ENCODE data around the gene RXFP2. TPM values are rescaled to one million over a fixed set of nuclear protein-coding genes. Genes with fewer than 3 reads are reported as not detected.

The RXFP2 gene
- total and polyA plus RNA-seq, 9 of the 15 experiments (the other 6 are each of a cell fraction or from before 2014, with no cell fraction given): not detected

DNA sequence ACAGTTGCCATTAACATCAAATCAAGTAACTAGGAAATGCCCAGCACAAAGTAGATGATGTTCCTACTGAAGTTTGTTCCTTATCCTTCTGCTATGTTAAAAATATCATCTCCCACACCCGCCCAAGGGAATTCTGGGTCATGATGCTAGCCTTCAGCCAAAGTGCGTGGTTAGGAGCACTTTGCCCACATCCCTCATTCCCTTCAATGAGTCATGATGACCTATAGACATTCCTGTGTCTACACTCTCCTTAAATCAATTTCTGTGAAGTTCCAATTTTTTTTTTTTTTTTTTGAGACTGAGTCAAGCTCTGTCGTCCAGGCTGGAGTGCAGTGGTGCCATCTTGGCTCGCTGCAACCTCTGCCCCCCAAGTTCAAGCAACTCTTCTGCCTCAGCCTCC, 17.0 kb downstream of the RXFP2 start:
- POLR2A ChIA-PET: no interaction called here
- WGBS (ENCODE audit: insufficient coverage, low coverage, missing lambda C conversion rate): 0% methylated on average over 2 of the region's 4 CpGs
- in situ Hi-C loops (cut with MboI): no loop called here
- no peak for TF ChIP-seq RBFOX2 (IDR thresholded peaks at IDR 0.05; ENCODE audit: low read depth, low read length)
- no peak for TF ChIP-seq CTCF (IDR thresholded peaks at IDR 0.05 in 2 of 3, conservative IDR thresholded peaks at IDR 0.05 in 1 of 3; ENCODE audit: insufficient read depth in 2 of 3, low read depth in 1 of 3, low read length in 3 of 3)
- no peak for TF ChIP-seq XRCC3 (IDR thresholded peaks at IDR 0.05)
- TF ChIP-seq, protein P1, sequence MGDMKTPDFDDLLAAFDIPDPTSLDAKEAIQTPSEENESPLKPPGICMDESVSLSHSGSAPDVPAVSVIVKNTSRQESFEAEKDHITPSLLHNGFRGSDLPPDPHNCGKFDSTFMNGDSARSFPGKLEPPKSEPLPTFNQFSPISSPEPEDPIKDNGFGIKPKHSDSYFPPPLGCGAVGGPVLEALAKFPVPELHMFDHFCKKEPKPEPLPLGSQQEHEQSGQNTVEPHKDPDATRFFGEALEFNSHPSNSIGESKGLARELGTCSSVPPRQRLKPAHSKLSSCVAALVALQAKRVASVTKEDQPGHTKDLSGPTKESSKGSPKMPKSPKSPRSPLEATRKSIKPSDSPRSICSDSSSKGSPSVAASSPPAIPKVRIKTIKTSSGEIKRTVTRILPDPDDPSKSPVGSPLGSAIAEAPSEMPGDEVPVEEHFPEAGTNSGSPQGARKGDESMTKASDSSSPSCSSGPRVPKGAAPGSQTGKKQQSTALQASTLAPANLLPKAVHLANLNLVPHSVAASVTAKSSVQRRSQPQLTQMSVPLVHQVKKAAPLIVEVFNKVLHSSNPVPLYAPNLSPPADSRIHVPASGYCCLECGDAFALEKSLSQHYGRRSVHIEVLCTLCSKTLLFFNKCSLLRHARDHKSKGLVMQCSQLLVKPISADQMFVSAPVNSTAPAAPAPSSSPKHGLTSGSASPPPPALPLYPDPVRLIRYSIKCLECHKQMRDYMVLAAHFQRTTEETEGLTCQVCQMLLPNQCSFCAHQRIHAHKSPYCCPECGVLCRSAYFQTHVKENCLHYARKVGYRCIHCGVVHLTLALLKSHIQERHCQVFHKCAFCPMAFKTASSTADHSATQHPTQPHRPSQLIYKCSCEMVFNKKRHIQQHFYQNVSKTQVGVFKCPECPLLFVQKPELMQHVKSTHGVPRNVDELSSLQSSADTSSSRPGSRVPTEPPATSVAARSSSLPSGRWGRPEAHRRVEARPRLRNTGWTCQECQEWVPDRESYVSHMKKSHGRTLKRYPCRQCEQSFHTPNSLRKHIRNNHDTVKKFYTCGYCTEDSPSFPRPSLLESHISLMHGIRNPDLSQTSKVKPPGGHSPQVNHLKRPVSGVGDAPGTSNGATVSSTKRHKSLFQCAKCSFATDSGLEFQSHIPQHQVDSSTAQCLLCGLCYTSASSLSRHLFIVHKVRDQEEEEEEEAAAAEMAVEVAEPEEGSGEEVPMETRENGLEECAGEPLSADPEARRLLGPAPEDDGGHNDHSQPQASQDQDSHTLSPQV (IDR thresholded peaks at IDR 0.05): no peak
- no peak for TF ChIP-seq ARID2 (IDR thresholded peaks at IDR 0.05)
- TF ChIP-seq ZNF395 (CRISPR knock-in tag; IDR thresholded peaks at IDR 0.05): no peak
- no peak for TF ChIP-seq POLR3A (IDR thresholded peaks at IDR 0.05; ENCODE audit: borderline replicate concordance, extremely low read depth, insufficient read depth, insufficient read length)
- TF ChIP-seq, protein P2, sequence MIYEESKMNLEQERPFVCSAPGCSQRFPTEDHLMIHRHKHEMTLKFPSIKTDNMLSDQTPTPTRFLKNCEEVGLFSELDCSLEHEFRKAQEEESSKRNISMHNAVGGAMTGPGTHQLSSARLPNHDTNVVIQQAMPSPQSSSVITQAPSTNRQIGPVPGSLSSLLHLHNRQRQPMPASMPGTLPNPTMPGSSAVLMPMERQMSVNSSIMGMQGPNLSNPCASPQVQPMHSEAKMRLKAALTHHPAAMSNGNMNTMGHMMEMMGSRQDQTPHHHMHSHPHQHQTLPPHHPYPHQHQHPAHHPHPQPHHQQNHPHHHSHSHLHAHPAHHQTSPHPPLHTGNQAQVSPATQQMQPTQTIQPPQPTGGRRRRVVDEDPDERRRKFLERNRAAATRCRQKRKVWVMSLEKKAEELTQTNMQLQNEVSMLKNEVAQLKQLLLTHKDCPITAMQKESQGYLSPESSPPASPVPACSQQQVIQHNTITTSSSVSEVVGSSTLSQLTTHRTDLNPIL (CRISPR knock-in tag; IDR thresholded peaks at IDR 0.05): no peak
- no peak for TF ChIP-seq BRF1 (IDR thresholded peaks at IDR 0.05; ENCODE audit: borderline replicate concordance, extremely low read depth, insufficient read length)
- TF ChIP-seq SAP30 (IDR thresholded peaks at IDR 0.05; ENCODE audit: borderline replicate concordance, insufficient read depth, low read depth, low read length, poor library complexity, severe bottlenecking): no peak
- TF ChIP-seq ZC3H11A (IDR thresholded peaks at IDR 0.05; ENCODE audit: low read depth, low read length): no peak
- TF ChIP-seq SREBF2 (CRISPR knock-in tag; IDR thresholded peaks at IDR 0.05): no peak
- no peak for TF ChIP-seq NR4A1 (CRISPR knock-in tag; IDR thresholded peaks at IDR 0.05)
- no peak for TF ChIP-seq NR4A1 (tag; IDR thresholded peaks at IDR 0.05)

More for the DNA sequence above, 17.0 kb downstream of the RXFP2 start:
- Histone ChIP-seq H3K4me2 (ENCODE audit: insufficient read depth, low read length) (no peak overlapping the region), H4K20me1 (replicated peaks; ENCODE audit: control insufficient read depth, insufficient read depth, low read length) (no peaks in the 10 kb centered on the region), H3K4me3 (no peak overlapping the region), H2AFZ (ENCODE audit: low read depth, low read length) (no peak overlapping the region), H3K9ac (ENCODE audit: insufficient read depth in 1 of 2, low read depth in 2 of 2, low read length in 2 of 2) (no peak overlapping the region), H3K4me1 (replicated peaks in 1 of 2; ENCODE audit: control insufficient read depth in 2 of 2, insufficient read depth in 2 of 2, low read length in 2 of 2) (no peaks in the 10 kb centered on the region), H3K36me3 (ENCODE audit: control insufficient read depth, insufficient read depth, low read length) (no peaks in the 10 kb centered on the region), H3K27ac (ENCODE audit: extremely low read depth, low read depth, low read length) (no peak overlapping the region), H3K79me2 (ENCODE audit: control insufficient read depth, insufficient read depth, low read length) (no peaks in the 10 kb centered on the region), H3K9me1 (ENCODE audit: control insufficient read depth, insufficient read depth, low read length) (no peaks in the 10 kb centered on the region), H3K9me3 (replicated peaks; ENCODE audit: control insufficient read depth, insufficient read depth, low read depth, low read length) (no peaks in the 10 kb centered on the region), H3K27me3 (ENCODE audit: control insufficient read depth in 2 of 2, insufficient read depth in 2 of 2, low read length in 2 of 2) (no peaks in the 10 kb centered on the region; a peak in 1 of 5 replicates)
- ATAC-seq (no peak), FAIRE-seq (no peak), DNase-seq (ENCODE audit: extremely low read depth in 1 of 4, low spot score in 3 of 4) (no peak)
- BruUV-seq (replicated peaks): no TSS peak
- intact Hi-C loops (cut with micrococcal nuclease): no loop called here
- CTCF ChIA-PET (ENCODE audit: low intra/inter-chr PET ratio): no interaction called here

All from K562 (cell line).